Measurements from ENCODE around the gene ARRB1.
A peak's percentile ranks its signal among the peaks of the same experiment; 100 is the strongest.

The ARRB1 gene

GRCh38 chr11:75285776-75286360 is 65.6 kb downstream of the ARRB1 start:
- Histone ChIP-seq H3K4me3 (ENCODE audit: low read depth, low read length) (no peak overlapping the region), H3K27ac (ENCODE audit: extremely low read depth, low read depth, low read length) (no peak overlapping the region), H3K4me1 (ENCODE audit: control insufficient read depth, insufficient read depth, low read length) (no peaks in the 10 kb centered on the region), H3K9me3 (ENCODE audit: control insufficient read depth, insufficient read depth, low read depth, low read length) (no peaks in the 10 kb centered on the region), H3K36me3 (ENCODE audit: control insufficient read depth in 2 of 2, insufficient read depth in 1 of 2, low read length in 2 of 2) (peaks cover 0 to 7% of the 10 kb centered on the region in 2 experiments; a peak in 1 of 3 replicates)
- CTCF ChIA-PET = interaction anchor here (0.6 to 7.0 kb wide), 2 partner anchors 98 to 456 kb away, joined by 3 to 209 read pairs; no protein-coding TSS in a partner anchor
- POLR2A ChIA-PET = no interaction called here
- TF ChIP-seq ZNF324 (tag by site-specific recombination; IDR thresholded peaks at IDR 0.05) (no peak), ZBTB1 (tag by site-specific recombination; IDR thresholded peaks at IDR 0.05) (no peak), ZNF302 (tag by site-specific recombination; IDR thresholded peaks at IDR 0.05; ENCODE audit: low read depth) (no peak), MZF1 (tag by site-specific recombination; IDR thresholded peaks at IDR 0.05; ENCODE audit: borderline replicate concordance) (no peak), GLI4 (tag by site-specific recombination; IDR thresholded peaks at IDR 0.05) (no peak), PATZ1 (tag by site-specific recombination; IDR thresholded peaks at IDR 0.05) (no peak)
- TF ChIP-seq, protein P1, sequence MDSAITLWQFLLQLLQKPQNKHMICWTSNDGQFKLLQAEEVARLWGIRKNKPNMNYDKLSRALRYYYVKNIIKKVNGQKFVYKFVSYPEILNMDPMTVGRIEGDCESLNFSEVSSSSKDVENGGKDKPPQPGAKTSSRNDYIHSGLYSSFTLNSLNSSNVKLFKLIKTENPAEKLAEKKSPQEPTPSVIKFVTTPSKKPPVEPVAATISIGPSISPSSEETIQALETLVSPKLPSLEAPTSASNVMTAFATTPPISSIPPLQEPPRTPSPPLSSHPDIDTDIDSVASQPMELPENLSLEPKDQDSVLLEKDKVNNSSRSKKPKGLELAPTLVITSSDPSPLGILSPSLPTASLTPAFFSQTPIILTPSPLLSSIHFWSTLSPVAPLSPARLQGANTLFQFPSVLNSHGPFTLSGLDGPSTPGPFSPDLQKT (IDR thresholded peaks at IDR 0.05; ENCODE audit: borderline replicate concordance, low read depth, low read length) = no peak
- TF ChIP-seq, protein P2, sequence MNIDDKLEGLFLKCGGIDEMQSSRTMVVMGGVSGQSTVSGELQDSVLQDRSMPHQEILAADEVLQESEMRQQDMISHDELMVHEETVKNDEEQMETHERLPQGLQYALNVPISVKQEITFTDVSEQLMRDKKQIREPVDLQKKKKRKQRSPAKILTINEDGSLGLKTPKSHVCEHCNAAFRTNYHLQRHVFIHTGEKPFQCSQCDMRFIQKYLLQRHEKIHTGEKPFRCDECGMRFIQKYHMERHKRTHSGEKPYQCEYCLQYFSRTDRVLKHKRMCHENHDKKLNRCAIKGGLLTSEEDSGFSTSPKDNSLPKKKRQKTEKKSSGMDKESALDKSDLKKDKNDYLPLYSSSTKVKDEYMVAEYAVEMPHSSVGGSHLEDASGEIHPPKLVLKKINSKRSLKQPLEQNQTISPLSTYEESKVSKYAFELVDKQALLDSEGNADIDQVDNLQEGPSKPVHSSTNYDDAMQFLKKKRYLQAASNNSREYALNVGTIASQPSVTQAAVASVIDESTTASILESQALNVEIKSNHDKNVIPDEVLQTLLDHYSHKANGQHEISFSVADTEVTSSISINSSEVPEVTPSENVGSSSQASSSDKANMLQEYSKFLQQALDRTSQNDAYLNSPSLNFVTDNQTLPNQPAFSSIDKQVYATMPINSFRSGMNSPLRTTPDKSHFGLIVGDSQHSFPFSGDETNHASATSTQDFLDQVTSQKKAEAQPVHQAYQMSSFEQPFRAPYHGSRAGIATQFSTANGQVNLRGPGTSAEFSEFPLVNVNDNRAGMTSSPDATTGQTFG (tag by site-specific recombination; IDR thresholded peaks at IDR 0.05; ENCODE audit: borderline replicate concordance) = no peak

DNA sequence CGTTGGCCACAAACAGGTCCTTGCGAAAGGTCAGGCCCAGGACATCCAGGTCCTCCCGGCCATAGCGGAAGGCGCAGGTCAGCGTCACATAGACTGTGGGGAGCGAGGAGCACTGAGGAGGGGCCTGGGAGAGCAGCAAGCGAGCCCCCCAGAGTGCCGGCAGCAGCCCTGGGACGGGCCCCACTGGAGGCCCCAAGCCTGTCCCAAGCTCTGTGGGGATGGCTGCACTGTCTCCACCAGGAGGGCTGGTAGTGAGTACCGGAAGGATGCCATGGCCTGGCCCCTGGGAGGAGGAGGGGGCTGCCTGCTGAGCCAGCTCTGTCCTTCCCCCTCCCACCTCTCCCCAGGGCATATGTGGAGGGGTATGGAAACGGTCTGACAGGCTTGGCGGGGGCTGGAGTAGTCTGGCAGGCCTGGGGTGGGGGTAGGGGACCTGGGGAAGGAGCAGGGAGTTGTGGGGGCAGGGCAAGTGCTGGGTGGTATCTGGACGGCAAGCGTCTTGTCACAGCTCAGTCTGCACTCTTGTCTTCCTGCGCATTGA is 68.0 kb downstream of the ARRB1 start:
- H3K27ac ChIP-seq (ENCODE audit: extremely low read depth, low read depth, low read length) = no peak overlapping the region
- no peak overlapping the region for H3K4me3 ChIP-seq (ENCODE audit: low read depth, low read length)
- ChIA-PET POLR2A (no interaction called here), CTCF (interaction anchor here (1.6 to 7.0 kb wide), 2 partner anchors 101 to 161 kb away, joined by 4 to 209 read pairs; no protein-coding TSS in a partner anchor)
- peaks cover 0 to 12% of the 10 kb centered on the region in 2 experiments; a peak in 1 of 3 replicates for H3K36me3 ChIP-seq (ENCODE audit: control insufficient read depth in 2 of 2, insufficient read depth in 1 of 2, low read length in 2 of 2)
- TF ChIP-seq ZIC2 (tag by site-specific recombination; IDR thresholded peaks at IDR 0.05) (peak; percentile 53), RBAK (tag by site-specific recombination; IDR thresholded peaks at IDR 0.05) (no peak)
- no peaks in the 10 kb centered on the region for H3K9me3 ChIP-seq (ENCODE audit: control insufficient read depth, insufficient read depth, low read depth, low read length)
- no peaks in the 10 kb centered on the region for H3K4me1 ChIP-seq (ENCODE audit: control insufficient read depth, insufficient read depth, low read length)

DNA sequence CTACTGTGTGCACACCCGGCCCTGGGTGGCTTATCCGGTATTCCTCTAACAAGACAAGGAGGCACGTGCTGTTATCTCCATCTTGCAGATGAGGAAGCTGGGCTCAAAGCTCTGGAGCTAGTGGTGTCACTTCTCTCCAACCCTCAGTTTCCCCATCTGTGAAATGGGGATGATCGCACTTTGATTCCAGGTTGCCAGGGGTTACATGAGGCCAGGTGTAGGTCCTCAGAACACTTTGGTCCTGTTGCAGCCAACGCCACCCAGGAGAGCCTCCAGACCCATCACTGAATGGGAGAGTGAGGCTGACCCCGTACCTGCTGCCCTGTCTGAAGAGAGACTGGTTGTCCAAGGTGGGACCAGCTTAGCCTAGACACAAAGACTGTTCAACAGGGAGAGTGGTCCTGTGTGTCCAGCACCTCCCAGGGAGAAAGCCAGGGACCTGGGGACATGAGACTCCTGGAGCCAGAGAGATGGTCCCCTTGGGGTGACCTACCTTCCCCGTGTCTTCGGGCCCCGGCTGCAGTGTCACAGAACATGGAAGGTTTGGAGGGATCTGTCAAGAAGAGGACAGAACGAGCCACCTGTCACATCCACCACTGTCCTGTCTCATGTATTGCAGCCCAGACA is 69.9 kb downstream of the ARRB1 start:
- no peaks in the 10 kb centered on the region for H3K4me1 ChIP-seq (ENCODE audit: control insufficient read depth, insufficient read depth, low read length)
- ChIA-PET CTCF (interaction anchor here (0.6 to 7.0 kb wide), 4 partner anchors 74 to 358 kb away, joined by 3 to 209 read pairs (median 6); no protein-coding TSS in a partner anchor), POLR2A (no interaction called here)
- no peaks in the 10 kb centered on the region for H3K9me3 ChIP-seq (ENCODE audit: control insufficient read depth, insufficient read depth, low read depth, low read length)
- TF ChIP-seq ZNF274 (IDR thresholded peaks at IDR 0.05; ENCODE audit: low read length) = no peak
- TF ChIP-seq ZNF274 (tag by site-specific recombination; IDR thresholded peaks at IDR 0.05; ENCODE audit: borderline replicate concordance) = no peak
- TF ChIP-seq ZBTB48 (tag by site-specific recombination; IDR thresholded peaks at IDR 0.05) = no peak
- TF ChIP-seq KLF9 (tag by site-specific recombination; IDR thresholded peaks at IDR 0.05; ENCODE audit: low read depth) = no peak
- TF ChIP-seq REPIN1 (tag by site-specific recombination; IDR thresholded peaks at IDR 0.05; ENCODE audit: low read depth) = no peak
- TF ChIP-seq ZNF121 (tag by site-specific recombination; IDR thresholded peaks at IDR 0.05) = no peak
- H3K36me3 ChIP-seq (ENCODE audit: control insufficient read depth in 2 of 2, insufficient read depth in 1 of 2, low read length in 2 of 2) = peaks cover 0 to 28% of the 10 kb centered on the region in 2 experiments; a peak in 1 of 3 replicates
- no peak overlapping the region for H3K27ac ChIP-seq (ENCODE audit: extremely low read depth, low read depth, low read length)
- H3K4me3 ChIP-seq (ENCODE audit: low read depth, low read length) = no peak overlapping the region
